Ammon's horn (tissue), 1 donor: ENCODE measurements around the gene TFE3.

ENCODE experiments used
- DNase-seq: peaks from one replicate; pipeline ENCODE4 v3.0.0-alpha.2; 2016; ENCODE audit warnings: low spot score

The TFE3 gene, protein sequence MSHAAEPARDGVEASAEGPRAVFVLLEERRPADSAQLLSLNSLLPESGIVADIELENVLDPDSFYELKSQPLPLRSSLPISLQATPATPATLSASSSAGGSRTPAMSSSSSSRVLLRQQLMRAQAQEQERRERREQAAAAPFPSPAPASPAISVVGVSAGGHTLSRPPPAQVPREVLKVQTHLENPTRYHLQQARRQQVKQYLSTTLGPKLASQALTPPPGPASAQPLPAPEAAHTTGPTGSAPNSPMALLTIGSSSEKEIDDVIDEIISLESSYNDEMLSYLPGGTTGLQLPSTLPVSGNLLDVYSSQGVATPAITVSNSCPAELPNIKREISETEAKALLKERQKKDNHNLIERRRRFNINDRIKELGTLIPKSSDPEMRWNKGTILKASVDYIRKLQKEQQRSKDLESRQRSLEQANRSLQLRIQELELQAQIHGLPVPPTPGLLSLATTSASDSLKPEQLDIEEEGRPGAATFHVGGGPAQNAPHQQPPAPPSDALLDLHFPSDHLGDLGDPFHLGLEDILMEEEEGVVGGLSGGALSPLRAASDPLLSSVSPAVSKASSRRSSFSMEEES

DNA sequence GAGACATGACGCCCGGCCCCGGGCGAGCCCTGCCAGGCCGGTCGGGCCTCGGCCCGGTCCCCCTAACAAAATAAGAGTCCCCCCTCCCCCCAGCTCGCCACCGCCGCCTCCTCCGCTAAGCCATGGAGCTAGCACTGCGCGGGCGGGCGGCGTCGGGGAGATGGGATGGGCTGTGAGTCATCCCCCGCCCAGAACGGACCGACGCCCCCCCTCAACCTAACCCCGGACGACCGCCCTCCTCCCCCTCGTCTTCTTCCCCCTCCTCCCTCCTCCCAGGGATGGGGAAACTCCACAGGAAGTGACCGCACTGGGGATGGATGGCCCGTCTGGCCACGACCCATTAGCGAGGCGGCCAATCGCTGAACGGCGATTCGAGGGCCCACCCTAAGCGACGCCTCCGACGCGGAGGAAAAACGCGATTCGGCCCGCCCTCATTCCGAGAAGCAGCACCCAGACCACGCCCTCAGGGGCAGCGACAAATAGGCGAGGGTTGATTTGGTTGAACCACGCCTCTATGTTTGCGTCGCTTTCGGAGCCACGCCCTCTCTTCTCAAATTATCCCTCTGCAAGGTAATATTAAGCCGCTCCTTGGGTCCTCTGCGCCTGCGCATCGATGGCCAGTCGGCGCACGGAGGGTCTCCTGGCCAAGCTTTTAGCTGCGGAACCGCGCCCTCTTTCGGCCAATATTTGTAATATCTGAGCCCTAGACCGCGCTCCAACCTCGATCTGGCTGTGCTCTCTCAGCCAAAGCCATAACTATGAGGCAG, at the start of gene TFE3:
TFE3 (minus strand) TSS at position 138 of the 767 bp plus-strand sequence; CDS start at position 7, 131 bp downstream.
- peak; percentile 99 for DNase-seq

DNA sequence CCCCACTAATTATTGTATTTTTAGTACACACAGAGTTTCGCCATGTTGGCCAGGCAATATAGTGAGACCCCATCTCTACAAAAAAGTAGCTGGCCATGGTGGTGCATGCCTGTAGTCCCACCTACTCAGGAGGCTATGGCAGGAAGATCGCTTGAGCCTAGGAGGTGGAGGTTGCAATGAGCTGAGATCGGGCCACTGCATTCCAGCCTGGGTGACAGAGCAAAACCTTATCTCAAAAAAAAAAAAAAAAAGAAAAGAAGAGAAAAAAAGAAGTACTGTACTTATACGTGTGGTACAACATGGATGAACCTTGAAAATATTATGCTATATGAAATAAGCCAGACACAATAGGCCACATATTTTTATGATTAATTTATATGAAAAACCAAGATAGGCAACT, 46.4 kb upstream of the TFE3 start:
- DNase-seq = no peak

DNA sequence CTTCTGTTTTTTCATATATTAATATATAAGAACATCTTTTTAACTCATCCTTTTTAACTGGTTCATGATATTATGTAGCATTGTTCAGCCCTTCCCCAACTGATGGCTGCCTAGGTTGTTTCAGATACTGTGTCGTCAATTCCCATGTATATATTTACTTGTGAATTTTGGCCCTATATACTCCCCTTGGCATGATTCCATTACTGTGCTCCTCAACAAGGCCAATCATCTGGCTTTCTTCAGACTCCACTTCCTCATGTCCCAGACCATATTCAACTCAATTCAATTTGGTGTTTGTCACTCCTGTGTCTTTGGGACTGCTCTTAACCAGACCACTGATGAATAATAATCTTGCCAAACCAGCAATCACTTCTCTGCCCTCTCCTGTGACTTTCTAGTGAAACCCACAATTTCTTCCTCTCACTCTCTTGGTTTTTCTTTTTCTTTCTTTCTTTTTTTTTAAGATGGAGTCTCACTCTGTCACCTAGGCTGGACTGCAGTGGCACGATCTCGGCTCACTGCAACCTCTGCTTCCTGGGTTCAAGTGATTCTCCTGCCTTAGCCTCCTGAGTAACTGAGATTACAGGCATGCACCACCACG, 39.2 kb upstream of the TFE3 start:
- no peak for DNase-seq

DNA sequence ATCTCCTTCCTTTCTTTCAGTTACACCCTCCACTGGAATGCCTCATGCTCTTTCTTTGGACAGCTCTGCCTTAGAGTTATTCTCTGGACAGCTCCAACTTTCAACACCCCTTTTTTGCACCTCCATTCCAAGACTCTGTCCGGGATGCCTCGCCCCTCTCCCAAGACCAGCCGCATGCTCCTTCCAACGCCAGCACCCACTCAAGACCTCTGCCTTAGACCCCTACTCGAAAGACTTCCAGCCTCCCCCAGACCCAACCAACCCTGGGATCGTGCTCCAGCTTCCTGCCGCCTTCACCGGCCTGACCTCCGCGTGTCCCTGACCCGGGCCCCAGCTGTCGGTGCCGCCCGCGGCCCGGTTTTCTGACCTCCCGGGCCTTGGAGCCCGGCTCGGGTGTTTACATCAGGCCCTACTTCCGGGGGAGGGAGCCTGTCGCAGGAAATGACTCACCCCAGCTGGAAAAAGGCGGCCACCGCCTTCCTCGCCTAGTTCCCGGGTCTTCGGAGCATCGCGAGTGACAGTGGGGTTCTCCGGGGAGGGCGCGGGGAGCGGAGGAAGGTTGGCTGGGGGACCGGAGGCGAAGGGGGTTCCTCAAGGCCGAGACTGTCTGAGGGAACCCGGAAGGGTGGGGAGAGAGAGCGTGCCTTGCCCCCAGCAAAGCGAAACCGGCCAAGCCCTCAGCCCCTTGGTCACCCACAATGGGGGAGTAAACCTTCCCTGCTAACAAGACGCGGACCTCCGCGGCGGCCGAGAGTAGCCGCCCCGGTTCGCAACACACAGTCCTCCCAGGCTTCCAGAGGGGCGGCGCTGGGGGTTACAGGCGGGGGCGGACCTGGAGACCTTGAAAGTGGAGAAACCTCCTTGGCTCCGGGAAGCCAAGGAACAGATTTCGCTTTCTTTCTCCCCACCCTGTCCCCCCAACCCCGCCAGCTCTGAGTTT, 36.6 kb upstream of the TFE3 start, which contains the start of gene WDR45:
WDR45 (minus strand) TSS at position 399 of the 940 bp plus-strand sequence. CDS start 1,792 bp downstream, outside the sequence.
- peak; percentile 73 for DNase-seq

DNA sequence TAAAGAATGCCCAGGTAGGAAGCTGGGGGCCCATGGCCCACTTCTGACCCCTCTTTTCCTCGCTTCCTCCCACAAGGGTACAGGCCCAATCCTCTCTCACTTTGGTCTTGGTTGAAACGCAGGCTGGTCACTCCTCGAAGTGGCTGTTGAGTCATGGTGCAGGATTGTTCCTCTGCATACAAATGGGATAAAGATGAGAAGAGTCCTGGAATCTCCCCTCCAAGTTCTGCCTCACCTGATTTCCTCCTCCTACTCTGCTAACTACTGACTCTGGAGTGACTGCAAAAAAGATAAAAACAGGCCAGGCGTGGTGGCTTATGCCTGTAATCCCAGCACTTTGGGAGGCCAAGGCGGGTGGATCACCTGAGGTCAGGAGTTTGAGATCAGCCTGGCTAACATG, 34.8 kb upstream of the TFE3 start:
- no peak for DNase-seq

DNA sequence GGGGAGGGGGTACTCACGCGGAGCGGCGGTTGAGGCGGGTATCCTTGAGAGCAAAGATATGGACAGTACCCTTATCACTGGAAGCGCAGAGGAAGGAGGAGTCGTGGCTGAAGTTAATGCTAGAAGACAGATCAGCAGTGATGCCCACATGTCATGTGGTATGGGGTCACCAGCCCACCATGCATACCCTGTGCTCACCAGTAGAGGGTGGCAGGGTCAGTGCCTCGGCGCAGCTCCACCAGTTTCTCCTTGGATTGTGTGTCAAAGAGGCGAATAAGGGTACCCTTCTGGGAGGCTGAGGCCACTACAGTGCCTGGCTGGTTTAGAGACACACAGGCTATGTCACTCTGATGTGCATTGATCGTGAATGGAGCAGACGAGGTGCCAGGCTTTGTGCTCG, 32.2 kb upstream of the TFE3 start:
- DNase-seq = no peak

DNA sequence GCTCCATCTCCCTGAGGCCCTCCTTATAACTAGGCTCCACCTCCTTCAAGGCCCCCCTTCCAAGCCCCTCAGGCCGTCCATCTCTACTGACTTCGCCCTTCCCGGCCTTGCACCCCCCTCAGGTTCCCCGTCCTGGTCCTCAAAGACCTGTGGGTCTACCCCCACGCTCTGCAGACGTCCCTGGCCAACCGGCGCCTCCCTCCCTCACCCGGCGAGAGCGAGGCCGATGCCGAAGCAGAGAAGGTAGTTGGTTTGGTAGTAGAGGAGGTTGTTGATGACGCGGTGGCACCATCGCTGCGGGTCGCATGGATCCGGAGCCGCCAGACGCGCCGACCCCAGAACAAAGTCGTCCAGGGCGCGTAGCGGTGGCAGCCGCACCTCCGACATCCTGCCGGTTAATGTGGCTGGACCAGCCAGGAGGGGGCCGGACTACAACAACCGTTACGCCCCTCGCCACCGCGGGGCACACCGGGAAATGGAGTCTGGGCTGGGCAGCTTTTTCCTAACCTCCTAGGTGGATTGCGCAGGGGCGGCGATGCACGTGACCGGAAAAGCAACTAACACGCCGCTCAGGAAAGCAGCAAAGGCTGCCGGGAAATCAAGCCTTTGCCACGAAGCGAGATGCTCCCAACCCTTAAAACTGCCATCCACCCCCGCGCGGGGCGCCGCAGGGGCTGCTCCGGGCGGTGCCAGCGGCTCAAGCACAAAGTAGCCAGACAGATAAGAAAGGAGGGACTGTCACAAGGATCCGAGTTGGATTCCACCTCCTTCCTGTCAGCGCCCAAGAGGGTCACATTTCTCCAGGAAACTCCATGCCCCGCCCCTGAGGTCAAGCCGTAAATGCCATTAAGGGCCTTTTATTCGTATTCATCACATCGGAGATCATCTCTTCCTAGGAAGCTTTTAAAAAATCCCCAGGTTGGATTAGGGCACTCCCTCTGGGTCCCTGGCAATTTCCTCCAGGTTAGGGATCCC, 30.7 kb upstream of the TFE3 start, which contains the start of gene PRAF2:
PRAF2 (minus strand) TSS at position 402 of the 975 bp plus-strand sequence; CDS start at position 387, 15 bp downstream.
- DNase-seq = peak; percentile 94

DNA sequence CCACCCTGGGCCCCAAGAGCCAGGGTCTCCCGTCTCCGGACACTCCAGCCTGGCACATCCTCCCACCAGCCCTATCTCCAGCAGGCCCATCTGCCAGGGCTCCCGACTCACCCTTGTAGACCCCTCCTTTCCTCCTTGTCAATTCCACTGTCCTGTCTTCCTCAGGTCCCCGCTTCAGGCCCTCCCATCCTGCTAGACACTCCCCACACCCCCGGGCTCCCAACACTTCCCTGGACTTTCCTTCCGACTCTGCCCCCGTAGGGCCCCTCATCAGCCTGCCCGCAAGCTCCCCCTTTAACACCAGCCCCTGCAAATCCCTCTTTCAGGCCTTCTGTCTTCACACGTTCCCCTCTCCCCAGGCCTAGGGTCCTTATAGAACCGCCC, 29.5 kb upstream of the TFE3 start:
- no peak for DNase-seq

DNA sequence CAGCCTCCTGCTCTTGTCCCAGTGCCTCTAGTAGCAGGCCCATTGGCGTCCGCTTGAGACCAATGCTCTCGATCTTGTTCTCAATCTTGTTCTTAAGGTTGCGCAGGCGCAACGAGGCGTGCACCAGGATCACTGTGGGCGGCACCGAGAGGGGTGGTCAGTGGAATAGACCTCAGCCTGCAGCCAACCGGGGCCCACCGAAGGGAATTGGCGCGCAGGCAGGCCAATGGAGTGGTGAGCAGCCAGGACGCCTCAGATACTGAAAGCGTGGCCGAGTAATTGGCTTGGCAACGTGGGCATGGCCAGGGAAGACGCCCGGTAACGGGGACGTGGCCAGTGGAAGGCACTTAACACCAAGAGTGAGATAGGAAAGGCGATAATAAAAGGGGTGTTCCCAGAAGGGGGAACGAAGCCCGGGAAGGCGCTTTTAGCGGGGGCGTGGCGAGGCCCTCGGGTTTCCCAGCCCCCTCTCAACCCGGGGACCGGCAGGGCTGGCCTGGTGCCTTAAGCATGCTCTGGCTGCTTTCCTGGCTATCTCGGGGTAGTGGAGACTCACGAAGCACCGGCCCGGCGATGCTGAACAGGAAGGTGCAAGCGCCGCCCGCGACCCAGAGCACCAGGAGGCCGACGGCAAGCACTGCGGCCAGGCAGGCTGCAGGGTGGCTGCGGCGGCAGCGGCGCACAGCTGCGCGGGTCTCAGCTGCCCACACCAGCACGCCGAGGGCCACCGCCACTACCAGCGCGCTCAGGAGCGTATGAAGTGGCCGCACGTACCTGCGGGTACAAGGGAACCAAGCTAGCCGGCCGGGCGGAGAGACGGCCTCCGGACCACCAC, 28.9 kb upstream of the TFE3 start:
- peak; percentile 66 for DNase-seq

DNA sequence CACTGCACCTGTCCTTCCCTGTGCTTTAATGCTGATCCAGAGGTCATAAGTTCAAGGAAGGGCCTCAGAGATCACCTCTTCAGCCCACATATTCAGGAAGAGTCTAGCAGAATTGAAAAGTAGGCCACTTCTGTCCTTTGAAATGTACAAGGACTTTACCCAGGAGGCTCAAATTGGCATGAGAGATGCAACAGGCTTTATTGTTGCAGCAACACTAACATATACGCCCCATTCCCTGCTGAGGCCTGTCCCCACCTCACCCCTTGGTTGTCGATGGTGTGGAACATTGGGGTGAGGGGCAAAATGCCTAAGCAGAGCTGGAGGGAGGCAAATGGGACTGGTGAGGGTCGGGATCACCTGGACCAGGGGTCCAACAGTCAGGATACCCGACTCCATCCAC, 27.8 kb upstream of the TFE3 start:
- no peak for DNase-seq

DNA sequence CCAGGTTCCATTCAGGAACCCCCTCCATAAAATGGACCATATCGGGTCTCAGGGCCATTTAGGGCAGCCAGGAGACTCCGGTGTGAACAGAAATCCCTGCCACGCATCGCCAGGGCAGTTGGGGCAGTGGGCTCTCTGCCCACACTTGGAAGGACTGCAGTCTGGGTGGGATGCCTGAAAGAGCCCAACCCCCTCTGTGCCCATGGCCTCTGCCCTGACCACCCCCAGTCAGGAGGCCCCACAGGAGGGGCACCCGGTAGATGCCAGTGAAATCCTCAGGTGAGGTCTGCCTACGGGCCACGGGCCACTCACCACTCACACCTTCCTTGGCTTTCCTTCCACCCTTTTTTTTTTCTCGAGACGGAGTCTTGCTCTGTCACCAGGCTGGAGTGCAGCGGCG, 25.9 kb upstream of the TFE3 start:
- DNase-seq = no peak

DNA sequence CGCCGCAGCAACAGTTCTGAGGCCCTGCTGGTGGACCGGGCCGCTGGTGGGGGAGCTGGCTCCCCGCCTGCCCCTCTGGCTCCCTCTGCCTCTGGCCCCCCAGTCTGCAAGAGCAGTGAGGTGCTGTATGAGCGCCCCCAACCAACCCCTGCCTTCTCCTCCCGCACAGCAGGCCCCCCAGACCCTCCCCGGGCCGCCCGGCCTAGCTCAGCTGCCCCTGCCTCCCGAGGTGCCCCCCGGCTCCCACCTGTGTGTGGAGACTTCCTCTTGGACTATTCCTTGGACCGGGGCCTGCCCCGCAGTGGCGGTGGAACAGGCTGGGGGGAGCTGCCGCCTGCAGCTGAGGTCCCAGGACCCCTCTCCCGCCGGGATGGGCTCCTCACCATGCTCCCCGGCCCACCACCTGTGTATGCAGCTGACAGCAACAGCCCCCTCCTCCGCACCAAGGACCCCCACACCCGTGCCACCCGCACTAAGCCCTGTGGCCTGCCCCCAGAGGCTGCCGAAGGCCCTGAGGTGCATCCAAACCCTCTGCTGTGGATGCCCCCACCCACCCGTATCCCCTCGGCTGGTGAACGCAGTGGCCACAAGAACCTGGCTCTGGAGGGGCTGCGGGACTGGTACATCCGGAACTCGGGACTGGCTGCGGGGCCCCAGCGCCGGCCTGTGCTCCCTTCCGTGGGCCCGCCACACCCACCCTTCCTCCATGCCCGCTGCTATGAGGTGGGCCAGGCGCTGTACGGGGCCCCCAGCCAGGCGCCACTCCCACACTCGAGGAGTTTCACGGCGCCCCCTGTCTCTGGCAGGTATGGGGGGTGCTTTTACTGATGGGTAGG, 24.3 kb upstream of the TFE3 start:
- DNase-seq = no peak

DNA sequence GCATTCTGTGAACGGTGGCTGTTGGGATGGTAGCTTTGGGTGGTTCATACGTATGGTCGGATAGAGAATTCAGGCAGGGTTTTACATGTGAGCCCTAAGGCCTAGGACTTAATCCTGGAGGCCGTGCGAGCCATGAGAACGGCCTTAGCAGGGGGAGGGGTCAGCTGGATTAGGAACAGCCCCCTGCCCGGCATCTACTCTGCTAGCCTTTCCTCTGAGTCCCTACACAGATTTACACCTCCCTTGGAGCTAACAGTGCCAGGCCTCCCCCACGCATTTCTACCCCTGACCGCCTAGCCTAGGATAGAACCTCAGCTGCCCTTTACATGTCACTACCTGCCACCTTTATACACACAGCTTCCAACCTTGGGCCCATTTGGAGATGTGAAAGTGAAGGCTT, 23.5 kb upstream of the TFE3 start:
- no peak for DNase-seq

DNA sequence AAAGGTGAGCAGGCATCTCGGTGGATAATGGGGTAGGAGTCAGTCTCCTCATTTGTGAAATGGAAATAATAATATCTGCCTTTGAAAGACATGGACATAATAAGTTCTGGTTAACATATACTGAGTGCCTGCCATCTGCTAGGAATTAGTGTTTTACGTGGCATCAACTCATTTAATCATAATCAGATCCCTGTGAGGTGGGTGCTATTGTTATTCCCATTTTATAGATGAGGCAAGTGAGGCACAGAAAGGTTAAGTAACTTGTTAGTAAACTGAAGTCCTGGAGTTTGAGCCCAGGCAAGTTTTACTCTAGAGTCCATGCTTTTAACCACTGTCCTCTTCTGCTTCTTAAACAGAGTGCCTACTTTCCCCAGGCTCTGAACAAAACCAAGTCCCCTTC, 23.1 kb upstream of the TFE3 start:
- no peak for DNase-seq

DNA sequence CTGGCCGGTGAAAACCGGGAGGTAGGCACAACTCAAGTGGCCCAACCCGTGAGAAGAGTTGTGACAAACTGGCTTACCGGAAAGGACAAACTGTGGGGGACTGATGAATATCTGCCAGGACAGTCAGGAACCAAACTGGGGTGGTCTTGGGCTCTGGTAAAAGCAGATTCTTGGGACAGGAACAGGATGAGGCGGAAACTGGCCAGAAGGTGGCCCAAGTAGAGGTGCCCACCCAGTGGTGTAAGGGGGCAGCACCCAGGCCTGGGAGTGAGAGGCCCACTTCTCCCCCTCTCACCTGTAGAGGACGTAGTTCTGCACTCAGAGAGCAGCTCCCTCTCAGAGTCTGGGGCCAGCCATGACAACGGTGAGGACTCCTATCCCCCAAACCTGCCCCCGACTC, 21.6 kb upstream of the TFE3 start:
- no peak for DNase-seq

DNA sequence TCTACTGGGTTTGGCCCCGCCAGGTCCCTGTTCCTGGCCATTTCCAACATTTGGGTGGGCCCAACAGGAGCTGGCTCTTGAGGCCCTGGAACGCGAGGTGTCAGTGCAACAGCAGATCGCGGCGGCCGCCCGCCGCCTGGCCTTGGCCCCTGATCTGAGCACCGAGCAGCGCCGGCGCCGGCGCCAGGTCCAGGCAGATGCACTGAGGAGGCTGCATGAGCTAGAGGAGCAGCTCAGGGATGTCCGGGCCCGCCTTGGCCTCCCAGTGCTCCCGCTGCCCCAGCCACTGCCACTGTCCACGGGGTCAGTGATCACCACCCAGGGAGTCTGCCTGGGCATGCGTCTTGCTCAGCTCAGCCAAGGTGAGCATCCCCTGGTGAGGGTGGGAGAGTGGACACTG, 21.1 kb upstream of the TFE3 start:
- no peak for DNase-seq

DNA sequence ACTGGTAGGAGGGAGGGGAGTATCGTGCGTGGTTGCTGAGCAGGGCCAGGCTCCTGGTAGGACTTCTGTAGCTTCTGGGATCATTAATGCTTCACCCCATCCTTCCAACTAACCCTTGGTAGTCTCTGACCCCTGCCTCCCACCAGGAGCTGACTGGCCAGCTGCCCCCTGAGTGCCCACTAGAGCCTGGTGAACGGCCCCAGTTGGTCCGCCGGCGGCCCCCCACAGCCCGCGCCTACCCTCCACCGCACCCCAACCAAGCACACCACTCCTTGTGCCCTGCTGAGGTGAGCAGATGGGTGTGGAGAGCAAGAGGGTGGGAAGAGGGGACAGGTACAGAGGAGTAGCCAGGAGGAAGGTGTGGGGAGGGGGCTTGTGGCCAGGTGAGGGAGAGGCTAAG, 20.6 kb upstream of the TFE3 start:
- no peak for DNase-seq

DNA sequence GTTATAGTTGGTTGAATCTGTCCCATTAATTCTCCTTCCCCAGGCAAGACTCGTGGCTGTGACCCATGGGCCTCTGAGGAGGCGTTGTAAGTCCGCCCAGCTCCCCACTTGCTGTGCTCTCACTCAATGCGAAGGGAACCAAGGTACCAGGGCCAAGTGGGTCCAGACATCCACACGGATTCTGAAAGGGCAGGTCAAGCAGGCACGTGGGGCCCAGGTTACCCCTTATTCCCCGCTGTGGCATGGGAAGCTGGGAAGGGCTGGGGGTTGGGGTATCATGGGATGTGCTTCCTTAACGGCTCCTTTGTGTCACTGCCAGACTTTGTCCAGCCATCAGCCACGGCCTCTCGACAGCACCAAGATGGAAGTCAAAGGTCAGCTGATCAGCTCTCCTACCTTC, 18.8 kb upstream of the TFE3 start:
- no peak for DNase-seq
